Muscle layer of colon (tissue), 2 donors: ENCODE data around the gene MARCHF10.

ENCODE experiments used
- H3K27ac ChIP-seq: one replicate; pipeline ENCODE4 v1.7.0; 2013; ENCODE audit warnings: low read depth, mild to moderate bottlenecking, low read length, moderate library complexity
- H3K27me3 ChIP-seq, 2 donors: one replicate each; pipeline ENCODE4 v1.7.0; 2013; ENCODE audit warnings: low read length in 2 of 2, mild to moderate bottlenecking in 2 of 2; ENCODE audit not compliant: insufficient read depth in 2 of 2, control insufficient read depth in 1 of 2
- H3K36me3 ChIP-seq: one replicate; pipeline ENCODE4 v1.7.0; 2013; ENCODE audit warnings: mild to moderate bottlenecking, low read length; ENCODE audit not compliant: insufficient read depth
- H3K4me1 ChIP-seq: one replicate; pipeline ENCODE4 v1.7.0; 2013; ENCODE audit warnings: mild to moderate bottlenecking, low read length; ENCODE audit not compliant: insufficient read depth
- H3K4me3 ChIP-seq, 2 donors: one replicate each; pipeline ENCODE4 v1.7.0; 2013; ENCODE audit warnings: low read length in 2 of 2, low read depth in 1 of 2, mild to moderate bottlenecking in 1 of 2, moderate library complexity in 1 of 2
- H3K9ac ChIP-seq: one replicate; pipeline ENCODE4 v1.7.0; 2013; ENCODE audit warnings: low read length
- H3K9me3 ChIP-seq: one replicate; pipeline ENCODE4 v1.7.0; 2013; ENCODE audit warnings: mild to moderate bottlenecking, low read length
- donor health status: abdominal sarcoma.
- donor health status: Adenocarcinoma of cecum.

MARCHF10 gene

DNA sequence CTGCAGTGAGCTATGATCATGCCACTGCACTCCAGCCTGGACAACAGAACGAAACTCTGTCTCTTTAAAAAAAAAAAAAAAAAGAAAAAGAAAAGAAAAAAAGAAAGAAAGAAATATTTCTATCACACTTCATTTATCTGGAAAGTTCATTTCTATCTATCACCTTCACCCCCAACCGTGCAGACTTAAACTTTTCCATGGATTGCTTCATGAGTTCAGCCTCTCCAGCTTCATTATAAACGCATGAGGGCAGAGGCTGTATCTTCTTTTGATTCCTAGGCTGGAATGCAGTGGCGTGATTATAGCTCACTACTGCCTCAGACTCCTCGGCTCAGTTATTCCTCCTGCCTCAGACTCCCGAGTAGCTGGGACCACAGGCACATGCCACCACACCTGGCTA, 152.5 kb downstream of the MARCHF10 start:
- Histone ChIP-seq H3K27ac (no peak overlapping the region), H3K9me3 (no peaks in the 10 kb centered on the region), H3K27me3 (peaks cover 0 to 16% of the 10 kb centered on the region in 2 donors), H3K36me3 (no peaks in the 10 kb centered on the region), H3K4me3 (no peak overlapping the region), H3K9ac (no peak overlapping the region), H3K4me1 (peaks cover 5% of the 10 kb centered on the region)

DNA sequence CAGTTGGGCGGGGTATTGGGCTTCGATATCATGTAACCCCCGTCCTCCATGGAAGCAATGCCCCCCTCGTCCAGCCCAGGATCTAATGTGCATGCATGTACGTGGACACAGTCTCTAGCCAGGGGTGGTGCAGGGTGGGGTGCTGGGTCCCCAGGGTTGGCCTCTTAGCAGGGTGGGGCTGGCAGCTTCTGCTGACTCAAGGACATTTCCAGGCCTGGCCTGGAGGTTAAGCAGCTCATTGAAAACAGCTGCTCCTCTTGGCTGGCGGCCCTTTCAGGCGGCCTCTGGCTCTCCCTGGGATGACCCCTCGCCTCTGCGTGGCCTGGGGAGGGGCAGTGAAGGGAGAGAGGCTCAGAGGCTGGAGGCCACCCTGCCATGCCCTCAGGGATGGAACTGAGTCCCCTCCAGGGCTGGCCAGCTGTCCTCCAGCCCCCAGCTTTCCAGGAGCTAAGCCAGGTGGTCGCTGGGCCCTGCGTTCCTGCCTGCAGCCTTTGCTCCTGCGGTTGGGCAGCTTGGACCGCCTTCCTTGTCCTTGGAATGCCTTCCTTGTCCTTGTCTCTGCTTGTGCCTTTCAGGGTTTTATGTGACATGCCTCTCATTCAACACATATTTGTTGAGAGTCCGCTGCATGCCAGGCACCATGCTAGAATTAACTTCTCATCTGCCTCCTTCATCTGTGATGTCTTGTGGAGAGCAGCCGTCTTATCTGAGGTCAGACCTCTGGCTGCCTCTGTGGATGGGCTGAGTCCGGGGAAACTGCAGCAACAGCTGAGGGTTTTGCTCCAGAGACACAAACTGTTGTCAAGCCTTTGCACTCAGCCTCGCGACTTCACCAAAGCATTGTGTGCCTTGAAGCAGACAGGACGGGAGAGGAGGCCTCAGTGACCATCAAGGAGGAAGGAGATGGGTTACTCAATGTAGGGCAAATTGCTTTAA, 154.0 kb downstream of the MARCHF10 start:
- H3K36me3 ChIP-seq: no peaks in the 10 kb centered on the region
- peaks cover 5% of the 10 kb centered on the region for H3K4me1 ChIP-seq
- peaks cover 0 to 16% of the 10 kb centered on the region in 2 donors for H3K27me3 ChIP-seq
- H3K27ac ChIP-seq: no peak overlapping the region
- no peak overlapping the region for H3K4me3 ChIP-seq
- H3K9me3 ChIP-seq: no peaks in the 10 kb centered on the region
- H3K9ac ChIP-seq: no peak overlapping the region

DNA sequence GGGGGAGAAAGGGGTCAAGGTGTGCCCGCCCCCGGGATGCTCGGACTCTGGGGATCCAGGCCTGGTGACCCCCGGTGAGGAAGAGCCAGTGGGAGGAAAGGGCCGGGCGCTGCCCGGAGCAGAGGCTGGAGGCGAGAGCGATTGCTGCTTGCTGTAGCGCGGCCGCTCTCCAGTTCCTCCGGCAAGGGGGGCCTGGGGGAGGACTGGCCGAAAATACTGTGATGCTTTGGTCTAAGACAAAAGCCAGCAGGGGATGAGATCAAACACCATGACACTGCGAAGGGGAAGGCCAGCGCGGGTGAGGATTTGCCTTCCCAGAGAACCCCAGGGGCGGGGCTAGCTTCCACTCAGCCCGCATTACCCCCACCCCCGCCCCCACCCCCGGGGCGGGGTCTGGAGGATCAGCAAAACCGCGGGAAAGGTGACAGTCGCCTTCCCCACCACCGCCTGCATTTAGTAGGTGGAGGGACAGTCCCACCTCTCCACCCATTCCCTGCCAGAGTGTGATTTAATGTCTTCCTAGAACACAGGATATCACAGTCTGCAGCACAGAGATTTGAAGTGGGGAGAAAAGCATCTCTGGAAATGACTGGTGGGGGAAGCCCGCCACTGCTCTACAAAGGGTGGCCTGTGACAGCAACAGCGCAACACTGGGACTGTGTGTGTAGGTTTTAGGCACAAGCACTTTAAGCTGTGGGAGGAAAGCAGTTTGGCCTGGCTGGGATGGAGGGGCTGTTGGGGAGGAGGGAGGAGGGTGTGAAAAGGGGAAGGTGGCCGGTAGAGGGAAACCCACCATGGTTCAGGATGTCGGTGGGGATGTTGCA, 154.9 kb downstream of the MARCHF10 start:
- peaks cover 5% of the 10 kb centered on the region for H3K4me1 ChIP-seq
- no peaks in the 10 kb centered on the region for H3K9me3 ChIP-seq
- no peak overlapping the region for H3K9ac ChIP-seq
- peaks cover 0 to 16% of the 10 kb centered on the region in 2 donors for H3K27me3 ChIP-seq
- H3K27ac ChIP-seq: peak overlapping the region; percentile 49
- H3K36me3 ChIP-seq: no peaks in the 10 kb centered on the region
- peak overlapping the region; percentile 49 to 53 for H3K4me3 ChIP-seq

DNA sequence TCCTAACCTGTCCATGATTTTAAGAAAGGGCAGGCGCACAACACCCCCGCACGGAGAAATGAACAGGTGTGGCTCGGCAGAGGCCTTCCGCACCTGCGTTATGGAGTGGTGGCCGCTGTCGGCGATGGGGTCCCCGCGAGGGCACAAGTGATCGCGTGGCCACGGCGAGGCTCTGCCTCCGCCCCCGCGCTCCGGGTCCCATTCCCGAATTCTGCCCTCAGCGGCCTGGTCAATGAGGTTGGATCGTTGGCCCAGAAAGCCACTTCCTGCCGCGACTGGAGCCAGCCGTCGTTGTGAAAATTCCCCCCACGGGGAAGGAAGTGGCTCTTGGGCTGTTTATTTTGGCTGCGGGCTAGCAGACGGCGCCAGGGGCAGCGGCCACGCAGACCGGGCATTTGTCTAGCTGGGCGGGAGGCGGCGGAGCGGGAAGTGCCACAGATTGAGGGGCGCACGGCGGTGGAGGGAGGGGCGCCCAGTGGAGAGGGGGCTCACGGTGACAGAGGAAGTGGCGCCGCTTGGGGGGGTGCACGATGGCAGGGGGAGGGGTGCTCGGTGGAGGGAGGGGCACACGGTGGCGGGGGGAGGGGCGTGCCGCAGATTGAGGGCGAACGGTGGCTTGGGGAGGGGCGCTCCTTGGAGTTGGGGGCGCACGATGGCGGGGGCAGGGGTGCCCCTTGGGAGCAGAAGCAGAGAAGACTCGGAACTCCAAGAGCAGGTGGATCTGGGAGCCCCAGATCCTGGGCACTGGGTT, 155.7 kb downstream of the MARCHF10 start:
- H3K27ac ChIP-seq: peak overlapping the region; percentile 49
- peak overlapping the region; percentile 49 to 53 for H3K4me3 ChIP-seq
- no peaks in the 10 kb centered on the region for H3K9me3 ChIP-seq
- peaks cover 0 to 16% of the 10 kb centered on the region in 2 donors for H3K27me3 ChIP-seq
- no peak overlapping the region for H3K9ac ChIP-seq
- no peaks in the 10 kb centered on the region for H3K36me3 ChIP-seq
- peaks cover 5% of the 10 kb centered on the region for H3K4me1 ChIP-seq
